IPS-18c (cell line): ENCODE results near the gene TRIM6.
"Not testable (repeated sequence)": the region's sequence is repeated elsewhere in the genome, so short reads cannot be mapped to it uniquely, and the experiment has no call there.

ENCODE experiments used
- H3K4me3 ChIP-seq: 2 replicates; pipeline ENCODE4 v1.7.0; 2013; ENCODE audit warnings: low read depth, mild to moderate bottlenecking, low read length, moderate library complexity; ENCODE audit not compliant: insufficient read depth
- H3K9me3 ChIP-seq: one replicate; pipeline ENCODE4 v1.6.1; 2013; ENCODE audit warnings: mild to moderate bottlenecking, low read length, moderate library complexity; ENCODE audit not compliant: control insufficient read depth, insufficient read depth

TRIM6 gene

GRCh38 chr11:5631969-5632635 is 35.7 kb downstream of the TRIM6 start:
- Histone ChIP-seq H3K4me3 (no peak overlapping the region), H3K9me3 (no peaks in the 10 kb centered on the region)

- Histone ChIP-seq H3K9me3 (no peaks in the 10 kb centered on the region), H3K4me3 (no peak overlapping the region)
Observed at GRCh38 chr11:5639953-5640352, 43.5 kb downstream of the TRIM6 start.

- no peak overlapping the region for H3K4me3 ChIP-seq
- no peaks in the 10 kb centered on the region for H3K9me3 ChIP-seq
Observed at GRCh38 chr11:5643585-5643984, 47.1 kb downstream of the TRIM6 start.

- H3K4me3 ChIP-seq = no peak overlapping the region
- no peaks in the 10 kb centered on the region for H3K9me3 ChIP-seq
Observed at GRCh38 chr11:5646139-5646538, 49.7 kb downstream of the TRIM6 start.

- peaks cover 2% of the 10 kb centered on the region for H3K9me3 ChIP-seq
- no peak overlapping the region for H3K4me3 ChIP-seq
Observed at GRCh38 chr11:5655474-5655873, 59.0 kb downstream of the TRIM6 start.

GRCh38 chr11:5656956-5657355 is 60.5 kb downstream of the TRIM6 start:
- H3K9me3 ChIP-seq = not testable (repeated sequence)

GRCh38 chr11:5658318-5658717 is 61.9 kb downstream of the TRIM6 start:
- Histone ChIP-seq H3K9me3 (peaks cover 1% of the 10 kb centered on the region), H3K4me3 (no peak overlapping the region)

More at GRCh38 chr11:5656956-5657355, 60.5 kb downstream of the TRIM6 start:
- H3K4me3 ChIP-seq = not testable (repeated sequence)
